ENCODE results near the gene ZMYM4. TPM values are rescaled to one million over a fixed set of nuclear protein-coding genes. Genes with fewer than 3 reads are reported as not detected.
"Not testable (repeated sequence)": the region's sequence is repeated elsewhere in the genome, so short reads cannot be mapped to it uniquely, and the experiment has no call there.

ZMYM4 gene
- total RNA-seq, 1 donor from 2014 or later, result 58.4 TPM

- DNase-seq (ENCODE audit: low spot score), result no peak
- intact Hi-C loops (cut with DNase I), result no loop called here
- ATAC-seq, result no peak
Observed at GRCh38 chr1:35441926-35442579, 173.5 kb downstream of the ZMYM4 start.

- no peak for DNase-seq (ENCODE audit: low spot score)
- intact Hi-C loops (cut with DNase I), result no loop called here
- ATAC-seq, result no peak
Observed at GRCh38 chr1:35442734-35443133, 174.2 kb downstream of the ZMYM4 start.

- intact Hi-C loops (cut with DNase I), result no loop called here
- ATAC-seq (no peak), DNase-seq (ENCODE audit: low spot score) (no peak)
Observed at GRCh38 chr1:35443768-35444518, 175.4 kb downstream of the ZMYM4 start.

GRCh38 chr1:35444519-35444774 lies 175.9 kb downstream of the ZMYM4 start:
- intact Hi-C loops (cut with DNase I), result no loop called here
- no peak for ATAC-seq
- DNase-seq (ENCODE audit: low spot score), result no peak

- intact Hi-C loops (cut with DNase I), result no loop called here
- ATAC-seq (no peak), DNase-seq (ENCODE audit: low spot score) (no peak)
Observed at GRCh38 chr1:35447278-35447677, 178.8 kb downstream of the ZMYM4 start.

GRCh38 chr1:35448344-35448801 lies 179.9 kb downstream of the ZMYM4 start:
- DNase-seq (ENCODE audit: low spot score), result no peak

GRCh38 chr1:35449334-35450008 lies 181.0 kb downstream of the ZMYM4 start:
- no peak for ATAC-seq
- intact Hi-C loops (cut with DNase I), result no loop called here
- no peak for DNase-seq (ENCODE audit: low spot score)

More at GRCh38 chr1:35448344-35448801, 179.9 kb downstream of the ZMYM4 start:
- peak; percentile 88 for ATAC-seq
- intact Hi-C loops (cut with DNase I), result no loop called here

GRCh38 chr1:35451125-35451528 lies 182.6 kb downstream of the ZMYM4 start:
- DNase-seq (ENCODE audit: low spot score), result peak; percentile 91
- ATAC-seq, result peak; percentile 89
- intact Hi-C loops (cut with DNase I), result no loop called here

- intact Hi-C loops (cut with DNase I), result loop anchor here (2.0 kb wide), 1 partner anchor 111 kb away; no protein-coding TSS in a partner anchor
- ATAC-seq (peak; percentile 48), DNase-seq (ENCODE audit: low spot score) (no peak)
Observed at GRCh38 chr1:35452106-35452774, 183.7 kb downstream of the ZMYM4 start.

GRCh38 chr1:35453031-35453430 lies 184.5 kb downstream of the ZMYM4 start:
- intact Hi-C loops (cut with DNase I), result loop anchor here (2.0 kb wide), 1 partner anchor 110 kb away; no protein-coding TSS in a partner anchor
- DNase-seq (ENCODE audit: low spot score) (no peak), ATAC-seq (no peak)

GRCh38 chr1:35454176-35454575 lies 185.7 kb downstream of the ZMYM4 start:
- DNase-seq (ENCODE audit: low spot score) (no peak), ATAC-seq (peak; percentile 14)
- intact Hi-C loops (cut with DNase I), result no loop called here

- ATAC-seq (peak; percentile 55), DNase-seq (ENCODE audit: low spot score) (no peak)
- intact Hi-C loops (cut with DNase I), result no loop called here
Observed at GRCh38 chr1:35454616-35455015, 186.1 kb downstream of the ZMYM4 start.

- no peak for ATAC-seq
- DNase-seq (ENCODE audit: low spot score), result no peak
- intact Hi-C loops (cut with DNase I), result no loop called here
Observed at GRCh38 chr1:35460796-35461195, 192.3 kb downstream of the ZMYM4 start.

GRCh38 chr1:35461966-35462651 lies 193.6 kb downstream of the ZMYM4 start:
- DNase-seq (ENCODE audit: low spot score) (no peak), ATAC-seq (no peak)
- intact Hi-C loops (cut with DNase I), result no loop called here

GRCh38 chr1:35463232-35463631 lies 194.7 kb downstream of the ZMYM4 start:
- DNase-seq (ENCODE audit: low spot score) (no peak), ATAC-seq (no peak)
- intact Hi-C loops (cut with DNase I), result no loop called here

GRCh38 chr1:35463749-35464148 lies 195.2 kb downstream of the ZMYM4 start:
- intact Hi-C loops (cut with DNase I); ATAC-seq; DNase-seq (ENCODE audit: low spot score): not testable (repeated sequence)

GRCh38 chr1:35466120-35466519 lies 197.6 kb downstream of the ZMYM4 start:
- intact Hi-C loops (cut with DNase I), result no loop called here
- no peak for DNase-seq (ENCODE audit: low spot score)
- ATAC-seq, result no peak

GRCh38 chr1:35470977-35471613 lies 202.6 kb downstream of the ZMYM4 start:
- intact Hi-C loops (cut with DNase I), result no loop called here
- DNase-seq (ENCODE audit: low spot score) (no peak), ATAC-seq (no peak)
